SH-SY5Y (cell line): ENCODE data around the gene WWOX.

Experiments
- GATA2 ChIP-seq: IDR thresholded peaks from 2 replicates; pipeline ENCODE4 v1.6.1; 2011; ENCODE audit warnings: mild to moderate bottlenecking, low read depth, low read length
- GATA3 ChIP-seq: IDR thresholded peaks from 2 replicates; pipeline ENCODE4 v1.6.1; 2011; ENCODE audit warnings: low read depth, mild to moderate bottlenecking, low read length, moderate library complexity

Gene WWOX

GRCh38 chr16:78778101-78779004 is 678.9 kb downstream of the WWOX start:
- no peak for TF ChIP-seq GATA3
- TF ChIP-seq GATA2 = no peak

GRCh38 chr16:78780808-78781207 is 681.4 kb downstream of the WWOX start:
- TF ChIP-seq GATA3 (no peak), GATA2 (no peak)

- no peak for TF ChIP-seq GATA2
Observed at GRCh38 chr16:78782572-78782971, 683.1 kb downstream of the WWOX start.

- TF ChIP-seq GATA3 (no peak), GATA2 (no peak)
Observed at GRCh38 chr16:78783570-78784079, 684.2 kb downstream of the WWOX start.

GRCh38 chr16:78784771-78785170 is 685.3 kb downstream of the WWOX start:
- TF ChIP-seq GATA2 (no peak), GATA3 (no peak)

GRCh38 chr16:78785218-78785617 is 685.8 kb downstream of the WWOX start:
- TF ChIP-seq GATA3 (no peak), GATA2 (no peak)

GRCh38 chr16:78786635-78787034 is 687.2 kb downstream of the WWOX start:
- TF ChIP-seq GATA3 (no peak), GATA2 (no peak)

GRCh38 chr16:78788276-78788675 is 688.8 kb downstream of the WWOX start:
- TF ChIP-seq GATA2 = no peak
- TF ChIP-seq GATA3 = no peak

GRCh38 chr16:78788696-78789095 is 689.2 kb downstream of the WWOX start:
- TF ChIP-seq GATA2 (no peak), GATA3 (no peak)

GRCh38 chr16:78789561-78789960 is 690.1 kb downstream of the WWOX start:
- TF ChIP-seq GATA2 (no peak), GATA3 (no peak)

GRCh38 chr16:78791011-78791410 is 691.6 kb downstream of the WWOX start:
- no peak for TF ChIP-seq GATA2
- no peak for TF ChIP-seq GATA3

- TF ChIP-seq GATA2 = no peak
Observed at GRCh38 chr16:78791926-78792325, 692.5 kb downstream of the WWOX start.

- TF ChIP-seq GATA3 = no peak
- no peak for TF ChIP-seq GATA2
Observed at GRCh38 chr16:78792952-78793351, 693.5 kb downstream of the WWOX start.

- no peak for TF ChIP-seq GATA3
Observed at GRCh38 chr16:78794581-78795250, 695.3 kb downstream of the WWOX start.

- TF ChIP-seq GATA2 (no peak), GATA3 (no peak)
Observed at GRCh38 chr16:78795433-78795832, 696.0 kb downstream of the WWOX start.

- TF ChIP-seq GATA2 = no peak
- TF ChIP-seq GATA3 = no peak
Observed at GRCh38 chr16:78796221-78796866, 696.9 kb downstream of the WWOX start.

- TF ChIP-seq GATA2 (no peak), GATA3 (no peak)
Observed at GRCh38 chr16:78799429-78799828, 700.0 kb downstream of the WWOX start.
